RPMI7951 (cell line): ENCODE data around the gene TRIM31. TPM values are rescaled to one million over a fixed set of nuclear protein-coding genes. Genes with fewer than 3 reads are reported as not detected.
"Not testable (repeated sequence)": the region's sequence is repeated elsewhere in the genome, so short reads cannot be mapped to it uniquely, and the experiment has no call there.

Experiments used
- DNase-seq: peaks from one replicate; pipeline ENCODE4 v3.0.0-alpha.2; 2012; ENCODE audit warnings: low read depth
- total RNA-seq: library from RNA; depleted of rRNA; stranded (reverse); fragments of >200 nt; shearing (Covaris generic); gene quantifications from 2 replicates; pipeline ENCODE4 v1.2.3, GENCODE V29; 2014

The TRIM31 gene
- total RNA-seq, 1 experiment from 2014 or later = not detected

DNA sequence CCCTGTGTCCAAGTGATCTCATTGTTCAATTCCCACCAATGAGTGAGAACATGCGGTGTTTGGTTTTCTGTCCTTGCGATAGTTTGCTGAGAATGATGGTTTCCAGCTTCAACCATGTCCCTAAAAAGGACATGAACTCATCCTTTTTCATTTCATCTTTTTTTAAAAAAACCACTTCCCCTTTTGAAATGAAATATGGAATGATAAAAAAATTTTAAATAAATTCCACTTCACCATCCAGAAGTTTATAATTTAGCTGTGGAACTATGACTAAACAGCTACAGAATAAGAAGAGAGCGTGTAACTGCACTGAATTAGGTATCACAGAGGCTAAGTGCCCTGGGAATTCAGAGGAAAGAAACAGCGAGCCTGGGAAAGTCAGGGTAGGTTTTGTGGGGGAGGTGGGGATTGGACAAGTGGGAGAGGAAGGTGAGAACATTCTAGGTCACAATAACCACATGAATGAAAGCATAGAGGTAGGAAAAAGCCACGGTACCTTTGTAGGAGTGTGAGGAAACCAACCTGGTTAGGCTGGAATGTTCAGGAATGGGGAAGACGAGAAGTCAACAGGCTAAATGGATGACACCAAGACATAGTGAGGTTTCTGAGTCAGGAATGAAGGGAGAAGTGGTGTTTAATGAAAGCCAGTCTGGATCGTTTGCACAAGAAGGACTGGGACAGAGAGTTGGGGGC, 37.1 kb upstream of the TRIM31 start:
- DNase-seq = no peak

DNA sequence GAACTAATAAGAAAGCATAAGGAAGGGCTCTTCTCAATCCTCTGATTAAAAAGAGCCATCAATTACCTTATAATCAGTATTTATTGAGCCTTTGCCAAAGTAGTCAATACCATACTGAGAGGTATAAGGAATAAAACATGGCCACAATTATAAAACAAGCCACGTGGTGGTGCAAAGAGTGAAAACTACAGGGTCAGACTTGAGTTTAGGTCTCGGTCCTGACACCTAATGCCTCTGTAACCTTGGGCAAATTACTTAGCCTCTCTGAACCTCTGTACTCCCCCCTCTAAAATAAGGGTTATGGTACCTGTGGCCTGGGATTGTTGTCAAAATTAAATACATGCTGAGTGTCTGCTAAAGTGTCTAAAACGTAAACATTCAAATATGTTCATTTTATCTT, 36.3 kb upstream of the TRIM31 start:
- no peak for DNase-seq

DNA sequence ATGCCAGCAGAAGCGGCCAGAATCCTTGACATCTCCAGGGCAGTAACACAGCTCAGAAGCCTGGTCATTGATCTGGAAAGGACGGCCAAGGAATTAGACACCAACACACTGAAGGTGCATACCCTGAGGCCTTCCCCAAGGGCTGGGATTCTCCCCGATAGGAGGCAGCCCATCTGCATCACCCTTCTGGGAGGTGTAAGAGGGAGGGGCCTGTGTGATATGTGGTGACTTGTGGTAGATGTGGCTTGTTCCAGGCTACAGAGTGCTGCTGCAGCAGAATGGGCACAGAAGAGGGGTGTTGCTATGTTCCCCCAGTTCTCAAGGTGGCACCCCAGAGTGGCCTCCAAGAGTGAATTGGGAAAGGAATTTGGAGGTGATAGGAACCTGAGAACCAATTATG, 34.2 kb upstream of the TRIM31 start:
- DNase-seq = no peak

DNA sequence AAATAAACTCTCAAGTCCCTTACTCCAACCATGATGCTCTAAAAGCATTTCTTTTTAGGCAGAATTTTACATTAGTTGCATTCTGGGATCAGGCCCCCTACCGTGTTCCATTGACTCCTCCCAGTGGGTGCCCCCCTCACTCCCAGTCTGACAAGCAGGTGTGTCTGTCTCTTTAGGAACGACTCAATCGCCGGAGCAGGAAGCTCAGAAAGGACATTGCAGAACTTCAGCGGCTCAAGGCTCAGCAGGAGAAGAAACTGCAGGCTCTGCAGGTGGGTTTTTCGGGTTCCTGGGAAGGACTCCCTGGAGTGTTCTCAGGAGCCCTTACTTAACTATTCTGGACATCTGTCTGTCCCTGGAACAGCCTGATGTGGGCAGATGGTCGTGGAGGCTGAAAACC, 32.9 kb upstream of the TRIM31 start:
- DNase-seq = no peak

DNA sequence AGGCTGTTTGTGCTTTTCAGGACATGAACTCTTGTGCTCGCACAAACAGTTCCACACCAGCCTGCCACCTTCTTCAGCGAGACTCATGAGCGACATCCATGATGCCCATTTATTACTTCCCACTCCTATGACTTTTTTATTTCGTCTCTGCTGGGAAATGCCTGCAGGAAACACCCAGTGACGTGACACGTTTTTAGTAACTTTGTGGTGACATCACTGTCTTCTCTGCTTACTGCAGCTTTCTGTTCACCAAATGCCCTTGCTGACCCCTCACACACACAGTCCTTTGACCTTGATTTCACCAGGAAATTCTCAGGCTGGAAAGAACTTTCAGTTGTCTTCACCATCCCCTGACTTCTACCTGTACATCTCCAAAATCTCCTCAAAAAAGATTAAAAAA, 31.9 kb upstream of the TRIM31 start:
- no peak for DNase-seq

DNA sequence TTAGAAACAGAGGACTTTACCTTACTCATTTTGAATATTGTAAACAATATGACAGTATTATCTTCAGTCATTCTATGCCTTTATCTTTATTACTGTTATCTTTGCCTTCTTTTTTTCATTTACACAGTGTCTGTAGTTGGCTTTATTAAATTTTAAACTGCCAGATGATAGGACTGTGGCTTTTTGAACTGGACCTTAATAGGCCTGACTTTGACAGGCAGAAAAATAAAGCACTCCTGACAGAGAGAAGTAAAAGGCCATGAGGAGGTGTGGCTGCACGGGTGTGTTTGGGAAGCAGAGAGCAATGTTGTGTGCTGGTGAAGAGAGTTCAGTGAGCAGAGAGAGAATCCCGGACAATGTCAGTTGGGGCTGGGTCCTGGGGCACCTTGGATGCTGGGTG, 30.9 kb upstream of the TRIM31 start:
- no peak for DNase-seq

DNA sequence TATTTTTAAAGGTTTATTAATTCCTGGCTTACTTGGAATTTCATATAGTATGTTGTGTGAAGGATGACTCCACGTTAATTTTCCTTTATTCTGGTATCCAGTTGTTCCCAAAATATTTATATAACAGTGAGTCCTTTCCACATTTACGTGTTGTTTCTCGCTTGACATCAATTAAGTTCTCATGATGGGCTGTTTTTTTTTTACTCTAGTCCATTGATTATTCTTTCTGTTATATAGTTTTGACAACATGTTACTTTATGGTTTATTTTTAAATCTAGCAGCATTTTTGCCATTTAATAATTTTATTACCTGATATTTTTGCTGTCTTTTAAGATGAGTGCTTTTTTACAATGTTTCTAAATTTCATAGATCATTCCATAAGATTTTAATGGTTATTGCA, 29.8 kb upstream of the TRIM31 start:
- DNase-seq = no peak

DNA sequence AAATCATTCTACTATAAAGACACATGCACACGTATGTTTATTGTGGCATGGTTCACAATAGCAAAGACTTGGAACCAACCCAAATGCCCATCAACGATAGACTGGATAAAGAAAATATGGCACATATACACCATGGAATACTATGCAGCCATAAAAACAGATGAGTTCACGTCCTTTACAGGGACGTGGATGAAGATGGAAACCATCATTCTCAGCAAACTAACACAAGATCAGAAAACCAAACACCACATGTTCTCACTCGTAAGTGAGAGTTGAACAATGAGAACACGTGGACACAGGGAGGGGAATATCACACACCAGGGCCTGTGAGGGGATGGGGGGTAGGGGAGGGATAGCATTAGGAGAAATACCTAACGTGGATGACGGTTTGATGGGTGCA, 27.4 kb upstream of the TRIM31 start:
- not testable (repeated sequence) for DNase-seq

DNA sequence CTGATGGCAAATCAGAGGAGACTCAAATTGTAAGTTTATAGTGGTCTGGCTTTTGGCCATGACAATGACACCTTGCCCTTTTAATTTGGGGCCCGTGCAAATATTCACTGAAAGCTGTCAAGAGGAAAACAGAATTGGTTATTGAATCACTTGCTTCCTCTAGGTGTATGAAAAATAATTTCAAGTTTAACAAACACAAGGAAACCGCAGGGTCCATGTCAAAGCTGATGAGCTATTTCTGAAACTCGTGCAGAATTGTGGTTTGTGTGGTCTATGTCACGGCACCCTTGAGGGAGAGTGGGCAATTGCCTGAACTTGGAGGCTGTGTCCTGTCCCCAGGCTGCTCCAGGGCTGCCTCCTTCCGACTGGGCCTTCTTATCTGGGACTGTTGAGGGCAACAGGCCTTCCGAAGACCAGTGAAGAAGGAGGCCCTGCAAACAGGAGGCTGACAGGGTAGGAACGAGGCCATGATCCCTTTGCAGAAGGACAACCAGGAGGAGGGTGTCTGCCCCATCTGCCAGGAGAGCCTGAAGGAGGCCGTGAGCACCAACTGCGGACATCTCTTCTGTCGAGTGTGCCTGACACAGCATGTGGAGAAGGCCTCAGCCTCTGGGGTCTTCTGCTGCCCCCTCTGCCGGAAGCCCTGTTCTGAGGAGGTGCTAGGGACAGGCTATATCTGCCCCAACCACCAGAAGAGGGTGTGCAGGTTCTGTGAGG, 23.8 kb upstream of the TRIM31 start:
- no peak for DNase-seq

DNA sequence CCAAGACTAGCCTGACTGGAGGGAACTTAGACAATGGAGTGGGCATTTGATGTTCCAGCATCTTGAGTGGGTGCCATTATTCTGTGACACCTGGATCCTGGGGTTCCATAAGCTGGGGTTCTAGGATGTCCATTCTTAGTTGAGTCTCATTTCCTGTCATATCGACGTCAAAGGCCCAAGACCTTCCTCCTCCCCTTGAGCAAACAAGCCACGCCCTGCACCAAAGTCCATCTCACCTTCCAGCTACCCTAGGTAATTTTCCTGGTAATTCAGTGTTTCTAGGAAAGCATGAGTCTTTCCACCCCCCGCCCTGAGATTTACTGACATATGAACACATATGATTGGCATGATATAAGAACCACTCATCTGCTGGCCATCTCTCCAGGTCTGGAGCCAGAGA, 22.9 kb upstream of the TRIM31 start, which contains the start of gene TRIM40:
Gene TRIM40 (plus strand): TSS at position 384 of the 400 bp plus-strand sequence. CDS start 897 bp downstream, outside the sequence.
- no peak for DNase-seq

DNA sequence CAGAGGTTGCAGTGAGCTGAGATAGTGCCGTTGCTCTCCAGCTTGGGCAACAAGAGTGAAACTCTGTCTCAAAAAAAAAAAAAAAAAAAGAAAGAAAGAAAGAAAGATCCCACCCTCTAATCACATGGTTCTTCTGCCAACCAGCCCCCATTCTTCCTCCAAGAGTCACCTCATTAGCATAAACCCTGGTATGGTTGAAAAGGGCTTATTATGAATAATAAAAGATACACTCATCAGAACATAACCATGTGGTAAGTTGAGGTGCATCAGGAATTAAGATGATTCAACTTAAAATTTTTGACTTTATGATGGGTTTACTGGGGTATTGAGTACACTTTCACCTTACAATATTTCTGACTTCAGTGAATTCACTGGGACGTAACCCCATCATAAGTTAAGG, 22.3 kb upstream of the TRIM31 start:
- no peak for DNase-seq

DNA sequence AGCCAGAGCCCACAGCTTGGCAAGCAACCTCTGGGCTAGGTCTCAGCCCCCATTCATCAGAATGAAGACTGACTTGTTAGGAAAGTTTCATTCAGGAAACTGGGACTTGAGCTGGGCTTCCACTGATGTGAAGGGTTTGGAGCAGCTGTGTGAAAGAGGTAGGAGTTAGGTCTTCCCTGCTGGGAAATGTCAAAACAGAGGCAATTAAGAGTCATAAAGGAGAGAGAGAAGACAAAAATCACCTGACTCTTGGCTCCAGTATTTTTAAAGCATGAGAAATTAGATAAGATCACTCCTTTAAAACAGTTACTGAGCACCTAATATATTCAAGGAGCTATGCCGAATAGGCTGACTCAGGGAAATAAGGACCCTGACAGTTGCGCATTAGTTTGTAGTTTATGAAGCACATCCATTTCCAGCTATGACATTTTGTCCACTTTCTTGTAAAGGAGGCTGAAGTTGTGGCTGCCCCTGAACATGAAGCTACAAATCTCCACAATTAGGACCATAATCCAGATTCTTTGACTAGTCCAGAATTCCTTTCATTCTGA, 19.1 kb upstream of the TRIM31 start:
- no peak for DNase-seq

DNA sequence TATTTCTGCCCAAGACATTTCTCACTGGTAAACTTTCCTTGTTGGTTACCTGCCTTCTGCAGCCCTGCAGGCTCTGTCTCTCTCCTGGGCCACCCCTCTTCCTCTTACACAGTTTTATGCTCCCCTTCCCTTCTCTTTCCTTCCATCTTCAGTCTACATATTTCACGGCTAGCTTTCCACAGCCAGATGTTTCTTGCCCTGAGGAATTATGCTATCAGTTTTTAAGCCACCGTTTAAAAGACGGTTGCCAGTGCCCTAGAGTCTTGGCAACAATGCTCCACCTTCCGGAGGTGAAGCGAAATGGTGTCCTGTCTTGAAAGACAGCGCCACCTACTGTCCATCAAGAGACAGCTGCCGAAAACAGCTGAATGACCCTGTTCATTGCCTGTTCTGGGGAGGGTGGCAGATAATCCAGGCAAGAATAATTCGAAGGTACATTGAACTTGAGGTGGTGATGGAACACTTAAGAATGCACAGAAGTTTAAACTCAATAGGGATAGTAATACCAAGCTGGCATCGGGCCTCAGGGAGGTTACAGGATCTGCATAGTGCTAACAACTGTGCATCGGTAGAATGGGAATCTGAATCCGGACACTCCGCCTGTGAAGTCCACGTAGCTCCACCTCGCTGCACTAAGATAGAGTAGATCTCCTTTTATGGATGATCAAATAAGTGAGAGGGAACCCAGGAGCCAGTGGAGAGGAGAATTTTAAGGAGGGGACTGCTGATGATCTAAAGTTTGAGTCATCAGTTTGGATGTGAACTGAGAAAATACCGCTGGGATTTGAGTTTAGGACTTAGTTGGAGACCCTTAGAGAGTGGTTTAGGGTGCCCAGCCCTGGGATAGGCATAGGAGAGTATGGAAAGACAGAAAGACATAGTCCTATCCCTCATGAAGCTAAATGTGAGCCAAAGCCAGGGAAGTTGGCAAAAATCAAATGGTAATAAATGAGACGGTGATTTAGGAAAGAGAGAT, 18.3 kb upstream of the TRIM31 start:
- DNase-seq = peak; percentile 83

DNA sequence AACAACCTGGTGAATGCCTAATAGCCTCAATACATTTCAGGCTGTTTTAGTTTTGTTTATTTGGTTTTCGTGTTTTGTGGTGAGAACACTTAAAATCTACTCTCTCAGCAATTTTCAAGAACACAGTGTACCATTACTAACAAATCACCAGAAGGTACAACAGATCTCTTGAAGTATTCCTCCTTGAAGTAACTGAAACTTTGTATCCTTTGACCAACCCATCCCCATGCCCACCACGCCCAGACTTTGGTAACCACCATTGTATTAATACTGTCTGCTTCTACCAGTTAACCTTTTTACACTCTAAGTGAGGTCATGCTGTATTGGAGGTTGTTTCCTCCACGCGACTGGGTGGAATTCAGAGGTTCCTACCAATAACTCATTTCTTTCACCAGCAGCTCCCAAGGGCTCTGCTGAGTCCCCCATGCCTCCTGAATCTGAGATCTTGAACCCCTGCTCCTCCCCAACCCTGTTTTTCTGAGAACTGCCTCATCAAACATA, 17.3 kb upstream of the TRIM31 start:
- no peak for DNase-seq

DNA sequence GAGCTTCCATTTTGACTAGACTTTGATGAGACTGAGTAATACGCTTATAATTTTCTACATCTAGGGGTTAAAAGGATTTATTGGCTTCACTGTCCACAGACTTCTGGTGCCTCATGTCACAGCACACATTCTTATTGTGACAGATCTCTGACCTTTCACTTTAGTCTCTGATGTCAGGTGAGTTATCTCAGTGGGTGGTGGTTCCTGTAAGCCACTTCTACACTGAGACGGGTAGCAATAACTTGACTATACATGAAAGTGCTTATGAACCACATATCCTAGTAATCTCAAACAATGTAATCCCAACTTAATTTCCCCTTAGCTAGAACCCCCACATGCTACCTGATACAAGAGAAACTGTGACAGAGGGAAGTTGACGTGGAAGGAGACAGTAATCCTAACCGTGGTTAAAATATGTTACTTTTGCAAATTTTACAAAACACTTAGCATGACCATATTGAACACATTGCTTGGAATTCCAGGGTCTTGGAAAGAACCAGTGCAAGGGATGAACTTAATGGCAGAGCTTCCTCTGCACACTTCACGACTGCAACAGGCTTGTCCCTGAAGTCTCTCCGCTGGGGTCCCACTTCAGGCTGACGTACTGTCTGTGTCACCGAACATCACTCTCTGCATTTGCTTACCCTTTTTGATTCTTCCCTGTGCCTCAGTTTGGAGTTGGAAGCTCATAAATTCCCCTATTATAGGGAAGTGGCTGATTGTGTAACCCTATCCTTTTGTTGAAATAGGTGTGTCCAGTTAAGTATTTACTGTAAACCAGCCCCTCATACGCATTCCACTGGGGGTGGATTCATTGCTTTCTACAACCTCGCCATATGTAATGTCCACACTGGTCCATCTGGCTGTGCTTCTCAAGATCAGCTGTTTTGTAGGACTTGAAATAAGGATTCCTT, 16.6 kb upstream of the TRIM31 start:
- DNase-seq = no peak

DNA sequence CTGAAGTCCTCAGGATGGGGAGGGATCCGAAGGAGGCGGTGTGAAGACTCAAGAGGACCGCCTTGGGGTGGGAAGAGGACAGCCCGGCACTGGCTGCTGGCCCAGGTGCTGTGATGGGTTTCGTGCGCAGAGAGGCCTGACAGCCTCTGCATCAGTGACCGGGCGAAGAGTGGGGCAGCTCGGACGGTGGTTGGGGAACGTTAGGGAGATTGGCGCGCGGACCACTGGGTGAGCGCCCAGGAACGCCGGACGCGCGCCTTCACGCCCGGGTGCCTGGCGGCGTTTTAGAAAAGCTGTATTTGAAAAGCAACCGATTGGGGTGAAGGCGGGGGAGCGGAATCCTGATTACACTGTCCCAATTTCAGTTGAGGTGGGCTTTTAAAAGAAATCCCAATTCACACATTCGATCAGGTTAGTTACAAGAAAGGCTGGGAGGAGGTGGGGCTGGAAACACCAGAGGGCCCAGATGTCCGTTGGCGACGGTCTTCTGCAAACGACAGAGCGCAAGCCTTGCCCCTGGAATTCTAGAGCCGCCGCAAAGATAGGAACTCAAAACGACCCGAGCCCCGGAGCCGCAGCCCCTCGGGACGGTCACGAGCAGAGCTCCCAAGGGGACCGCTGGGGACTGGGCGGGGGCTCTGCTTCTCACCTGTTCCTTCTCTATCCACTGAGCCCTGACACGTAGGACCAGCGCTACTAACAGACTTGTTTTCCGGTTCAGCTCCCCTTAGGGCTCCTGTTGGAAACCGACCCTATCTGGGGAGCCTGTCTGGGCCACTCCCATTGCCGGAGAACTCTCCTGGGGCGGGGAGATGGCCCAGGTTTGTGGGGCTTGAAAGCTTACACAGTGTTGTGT, 14.6 kb upstream of the TRIM31 start:
- DNase-seq = no peak

DNA sequence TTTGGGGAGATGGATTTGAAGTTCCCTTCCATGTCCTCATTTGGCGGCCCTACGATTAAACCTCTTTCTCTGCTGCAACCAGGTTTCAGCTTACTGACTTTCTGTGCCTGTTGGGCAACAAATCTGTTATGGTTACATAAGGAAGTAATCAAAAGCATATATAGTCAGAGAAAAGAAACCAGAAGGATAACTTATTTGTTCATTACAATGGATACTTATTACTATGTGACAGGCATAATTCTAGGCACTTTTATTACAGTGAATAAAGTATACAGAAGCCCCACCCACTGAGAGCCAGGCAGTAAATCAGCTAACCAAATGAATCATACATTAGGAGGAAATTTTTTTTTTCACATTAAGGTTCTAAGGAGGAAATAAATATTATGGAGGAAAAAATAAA, 9.6 kb upstream of the TRIM31 start:
- DNase-seq = no peak

DNA sequence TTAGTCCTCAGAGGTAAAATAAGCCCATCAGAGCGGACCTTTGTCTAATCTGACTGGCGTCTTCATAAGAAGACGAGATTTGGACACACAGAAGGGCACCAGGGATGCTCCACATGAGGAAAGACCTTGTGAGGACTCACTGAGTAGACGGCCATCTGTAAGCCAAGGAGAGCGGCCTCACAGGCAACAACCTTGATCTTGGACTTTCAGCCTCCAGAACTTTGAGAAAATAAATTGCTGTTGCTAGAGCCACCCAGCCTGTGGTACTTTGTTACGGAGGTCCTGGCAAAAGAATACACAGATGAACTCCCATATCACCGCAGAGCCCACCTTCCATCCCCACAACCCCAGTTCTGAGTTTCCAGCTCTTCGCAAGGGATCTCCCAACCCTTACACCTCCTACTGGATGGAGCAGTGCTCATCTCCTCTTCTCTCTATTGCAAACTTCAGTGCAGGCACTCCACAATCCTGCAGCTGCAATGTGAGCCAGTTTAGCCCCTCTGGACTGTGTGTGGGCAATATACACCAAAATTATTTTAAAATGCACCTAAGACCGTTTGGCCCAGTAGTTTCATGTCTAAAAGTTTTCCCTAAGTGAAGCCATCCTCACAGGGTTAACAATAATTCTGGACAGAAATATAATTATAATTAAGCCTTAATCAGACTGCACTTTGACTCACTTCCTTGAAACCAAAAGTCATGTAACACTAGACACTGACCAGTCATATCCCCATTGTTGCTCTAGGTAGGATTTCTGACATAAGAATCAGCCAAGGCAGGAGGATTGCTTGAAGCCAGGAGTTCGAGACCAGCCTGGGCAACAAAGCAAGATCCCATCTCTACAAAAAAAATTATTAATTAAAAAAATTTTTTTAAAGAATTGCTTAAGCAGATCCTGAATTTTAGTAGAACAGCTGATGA, 8.8 kb upstream of the TRIM31 start:
- DNase-seq = no peak

DNA sequence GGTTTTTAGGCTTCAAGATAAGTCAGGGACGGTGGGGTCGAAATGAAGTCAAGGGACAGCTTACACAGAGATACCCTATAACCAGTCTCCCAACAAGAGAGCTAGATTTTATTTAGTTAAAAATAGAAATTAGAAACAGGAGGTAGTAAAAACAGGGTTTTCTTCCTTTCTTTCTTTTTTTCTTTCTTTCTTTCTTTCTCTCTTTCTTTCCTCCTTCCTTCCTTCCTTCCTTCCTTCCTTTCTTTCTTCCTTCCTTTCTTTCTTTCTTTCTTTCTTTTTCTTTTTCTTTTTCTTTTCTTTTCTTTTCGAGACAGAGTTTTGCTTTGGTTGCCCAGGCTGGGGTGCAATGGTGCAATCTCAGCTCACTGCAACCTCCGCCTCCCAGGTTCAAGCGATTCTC, 5.8 kb upstream of the TRIM31 start:
- DNase-seq = not testable (repeated sequence)
